GM12872 (cell line): ENCODE measurements around the gene ARL13B.

ENCODE experiments used
- CTCF ChIP-seq: IDR thresholded peaks from 3 replicates; pipeline ENCODE4 v1.5.1; 2011; ENCODE audit warnings: low read depth, mild to moderate bottlenecking, low read length, moderate library complexity; ENCODE audit not compliant: insufficient read depth

The ARL13B gene

GRCh38 chr3:94050546-94050945 lies 70.6 kb downstream of the ARL13B start:
- TF ChIP-seq CTCF = no peak

GRCh38 chr3:94061297-94061696 lies 81.3 kb downstream of the ARL13B start:
- no peak for TF ChIP-seq CTCF

GRCh38 chr3:94062513-94063404 lies 82.8 kb downstream of the ARL13B start, which contains the start of the genes DHFR2 and NSUN3:
TSS of gene DHFR2 (minus strand) at chr3:94062916. CDS start at chr3:94061511, 1,405 bp downstream.
TSS of gene NSUN3 (plus strand) at chr3:94063061. CDS start at chr3:94063127, 66 bp downstream.
- TF ChIP-seq CTCF = no peak

- TF ChIP-seq CTCF = no peak
Observed at GRCh38 chr3:94063496-94064119, 83.7 kb downstream of the ARL13B start.

- TF ChIP-seq CTCF = no peak
Observed at GRCh38 chr3:94064243-94064860, 84.4 kb downstream of the ARL13B start.

- TF ChIP-seq CTCF = no peak
Observed at GRCh38 chr3:94065122-94065521, 85.2 kb downstream of the ARL13B start.

- TF ChIP-seq CTCF = no peak
Observed at GRCh38 chr3:94065819-94066480, 86.0 kb downstream of the ARL13B start.
